HFFc6 (cell line): ENCODE results near the gene HDAC9. TPM values are rescaled to one million over a fixed set of nuclear protein-coding genes. Genes with fewer than 3 reads are reported as not detected.
A peak's percentile ranks its signal among the peaks of the same experiment; 100 is the strongest.
"Not testable (repeated sequence)": the region's sequence is repeated elsewhere in the genome, so short reads cannot be mapped to it uniquely, and the experiment has no call there.

ENCODE experiments used
- DNase-seq: peaks from one replicate; pipeline ENCODE4 v3.0.0-alpha.2; 2018
- H3K27ac Mint-ChIP-seq: 2 replicates; pipeline ENCODE4 v1.8.0; 2020; ENCODE audit warnings: mild to moderate bottlenecking, mixed read lengths
- H3K27me3 Mint-ChIP-seq: 2 replicates; pipeline ENCODE4 v1.8.0; 2021; ENCODE audit warnings: mild to moderate bottlenecking, moderate library complexity, mixed read lengths; ENCODE audit not compliant: insufficient read depth
- H3K36me3 Mint-ChIP-seq: 2 replicates; pipeline ENCODE4 v1.8.0; 2021; ENCODE audit warnings: low read depth, mixed read lengths
- H3K4me1 Mint-ChIP-seq: 2 replicates; pipeline ENCODE4 v1.8.0; 2020; ENCODE audit warnings: low read depth, mixed read lengths
- H3K4me3 Mint-ChIP-seq: 2 replicates; pipeline ENCODE4 v1.8.0; 2020; ENCODE audit warnings: mild to moderate bottlenecking, moderate library complexity, mixed read lengths
- H3K9me3 Mint-ChIP-seq: 2 replicates; pipeline ENCODE4 v1.8.0; 2020; ENCODE audit warnings: mild to moderate bottlenecking, mixed read lengths
- total RNA-seq, 6 experiments: library from RNA; stranded (reverse); fragmentation: NEBNext Ultra II Directional; extraction: Animal tissue kit (Norgen Biotek cat#: 25700); gene quantifications; 2 replicates in 1 of 6; 3 replicates in 5 of 6; pipeline ENCODE4 v1.2.3, GENCODE V29; 2021
- TF ChIP-seq, protein P1 (sequence below): fragments of 200-600 bp; sonication (generic); IDR thresholded peaks from 2 replicates; pipeline ENCODE4 v1.5.0; 2021; ENCODE audit warnings: antibody characterized with exemption, mild to moderate bottlenecking

The HDAC9 gene
- total RNA-seq, 6 experiments from 2014 or later = 11.5 to 29.2 (median 13.2) TPM

DNA sequence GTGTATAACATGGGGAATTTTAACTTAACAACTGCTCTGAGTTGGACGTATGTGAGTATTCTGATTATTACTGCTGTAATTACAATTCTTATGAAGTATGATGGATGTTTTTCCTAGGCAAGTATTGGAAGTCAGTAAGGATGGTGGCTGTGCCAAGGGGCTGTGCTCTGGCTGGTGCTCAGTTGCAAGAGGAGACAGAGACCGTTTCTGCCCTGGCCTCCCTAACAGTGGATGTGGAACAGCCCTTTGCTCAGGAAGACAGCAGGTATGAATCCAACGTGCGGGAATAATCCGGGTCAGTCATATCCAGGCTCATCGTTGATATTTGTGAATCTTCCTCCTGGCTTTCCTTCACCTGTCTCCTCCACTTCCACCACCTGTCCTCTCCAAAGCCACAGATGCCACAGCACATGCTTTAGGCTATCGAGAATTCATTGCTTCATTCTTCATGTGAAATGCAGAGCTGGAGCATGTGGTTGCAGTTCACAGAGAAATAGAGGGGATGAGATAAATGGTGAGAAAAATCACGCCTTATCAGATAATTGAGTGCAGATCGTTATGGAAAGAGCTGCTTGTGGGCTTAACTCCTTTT, 480.2 kb downstream of the HDAC9 start:
- no peaks in the 10 kb centered on the region for H3K9me3 Mint-ChIP-seq
- peaks cover 13% of the 10 kb centered on the region; the same call in 1 of the 2 replicates for H3K36me3 Mint-ChIP-seq
- TF ChIP-seq, protein P1, sequence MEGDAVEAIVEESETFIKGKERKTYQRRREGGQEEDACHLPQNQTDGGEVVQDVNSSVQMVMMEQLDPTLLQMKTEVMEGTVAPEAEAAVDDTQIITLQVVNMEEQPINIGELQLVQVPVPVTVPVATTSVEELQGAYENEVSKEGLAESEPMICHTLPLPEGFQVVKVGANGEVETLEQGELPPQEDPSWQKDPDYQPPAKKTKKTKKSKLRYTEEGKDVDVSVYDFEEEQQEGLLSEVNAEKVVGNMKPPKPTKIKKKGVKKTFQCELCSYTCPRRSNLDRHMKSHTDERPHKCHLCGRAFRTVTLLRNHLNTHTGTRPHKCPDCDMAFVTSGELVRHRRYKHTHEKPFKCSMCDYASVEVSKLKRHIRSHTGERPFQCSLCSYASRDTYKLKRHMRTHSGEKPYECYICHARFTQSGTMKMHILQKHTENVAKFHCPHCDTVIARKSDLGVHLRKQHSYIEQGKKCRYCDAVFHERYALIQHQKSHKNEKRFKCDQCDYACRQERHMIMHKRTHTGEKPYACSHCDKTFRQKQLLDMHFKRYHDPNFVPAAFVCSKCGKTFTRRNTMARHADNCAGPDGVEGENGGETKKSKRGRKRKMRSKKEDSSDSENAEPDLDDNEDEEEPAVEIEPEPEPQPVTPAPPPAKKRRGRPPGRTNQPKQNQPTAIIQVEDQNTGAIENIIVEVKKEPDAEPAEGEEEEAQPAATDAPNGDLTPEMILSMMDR = no peak
- H3K27me3 Mint-ChIP-seq = no peaks in the 10 kb centered on the region
- H3K4me3 Mint-ChIP-seq = no peak overlapping the region
- peak overlapping the region; percentile 9; the same call in 1 of the 2 replicates for H3K27ac Mint-ChIP-seq
- peaks cover 60% of the 10 kb centered on the region for H3K4me1 Mint-ChIP-seq
- DNase-seq = no peak

DNA sequence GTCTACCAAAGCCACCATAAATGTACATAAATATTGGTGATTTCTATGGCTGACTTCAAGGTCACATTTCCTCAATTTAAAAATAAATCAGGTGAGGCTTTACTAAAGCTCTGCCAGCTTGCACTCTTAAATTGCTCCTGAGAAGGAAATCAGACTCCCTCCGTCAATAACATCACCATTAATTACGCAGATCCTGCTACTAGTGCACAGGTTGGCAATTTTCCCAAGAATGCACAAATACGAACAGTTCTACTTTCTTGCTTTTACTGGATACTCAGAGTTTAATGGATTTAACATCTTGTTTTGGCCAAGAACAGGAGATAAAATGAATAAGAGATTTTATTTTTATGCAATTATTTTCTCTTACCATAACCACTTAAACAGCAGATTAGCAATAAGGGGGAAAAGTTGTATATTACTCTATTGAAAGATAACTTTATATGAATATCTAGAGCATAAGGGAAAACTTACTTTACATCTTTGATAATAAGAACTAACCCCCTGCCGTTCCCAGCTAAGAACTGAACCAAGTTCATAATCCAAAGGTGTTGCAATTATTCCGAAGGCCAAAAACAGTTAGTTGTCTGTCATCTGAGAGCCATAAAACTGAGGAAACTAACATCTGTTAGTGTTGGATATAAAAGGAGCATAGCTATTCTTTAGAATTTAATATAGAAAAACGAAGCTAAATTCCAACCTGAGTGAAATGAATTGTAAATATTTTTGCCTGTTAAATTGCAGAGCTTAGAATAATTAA, 481.3 kb downstream of the HDAC9 start:
- Mint-ChIP-seq H3K27ac (peak overlapping the region; percentile 73), H3K4me3 (no peak overlapping the region; the same call in 1 of the 2 replicates), H3K9me3 (no peaks in the 10 kb centered on the region), H3K27me3 (no peaks in the 10 kb centered on the region), H3K4me1 (peaks cover 60% of the 10 kb centered on the region), H3K36me3 (peaks cover 13% of the 10 kb centered on the region)
- TF ChIP-seq, protein P1 = no peak
- DNase-seq = no peak

DNA sequence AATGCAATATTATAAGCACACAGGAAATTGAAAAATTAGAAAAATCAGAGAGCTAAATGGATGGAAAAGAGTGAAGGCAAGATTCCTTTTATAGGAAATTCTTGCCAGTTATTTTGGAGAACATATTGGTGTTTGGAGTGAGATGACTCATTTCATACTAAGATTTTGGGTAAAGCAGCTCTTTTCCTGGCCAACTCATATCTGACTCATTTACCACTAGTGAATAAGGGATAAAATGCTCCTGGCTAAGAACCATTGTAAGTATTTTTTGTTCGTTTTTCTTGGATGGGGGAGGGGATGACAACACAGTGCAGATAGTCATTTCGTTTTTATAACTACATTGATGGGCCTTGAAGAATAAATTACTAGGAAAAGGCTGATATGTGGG, 482.6 kb downstream of the HDAC9 start:
- H3K27me3 Mint-ChIP-seq = no peaks in the 10 kb centered on the region
- H3K4me3 Mint-ChIP-seq = peak overlapping the region; percentile 70
- TF ChIP-seq, protein P1 = no peak
- H3K9me3 Mint-ChIP-seq = no peaks in the 10 kb centered on the region
- H3K36me3 Mint-ChIP-seq = peaks cover 19% of the 10 kb centered on the region
- peaks cover 55% of the 10 kb centered on the region for H3K4me1 Mint-ChIP-seq
- H3K27ac Mint-ChIP-seq = peak overlapping the region; percentile 73
- DNase-seq = peak; percentile 93

DNA sequence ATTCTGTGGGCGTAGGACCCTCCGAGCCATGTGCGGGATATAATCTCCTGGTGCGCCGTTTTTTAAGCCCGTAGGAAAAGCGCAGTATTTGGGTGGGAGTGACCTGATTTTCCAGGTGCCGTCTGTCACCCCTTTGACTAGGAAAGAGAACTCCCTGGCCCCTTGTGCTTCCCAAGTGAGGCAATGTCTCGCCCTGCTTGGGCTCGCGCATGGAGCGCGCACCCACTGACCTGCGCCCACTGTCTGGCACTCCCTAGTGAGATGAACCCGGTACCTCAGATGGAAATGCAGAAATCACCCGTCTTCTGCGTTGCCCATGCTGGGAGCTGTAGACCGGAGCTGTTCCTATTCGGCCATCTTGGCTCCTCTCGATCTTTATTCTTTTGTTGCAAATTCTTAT, 495.2 kb downstream of the HDAC9 start:
- DNase-seq, H3K9me3 Mint-ChIP-seq, H3K27ac Mint-ChIP-seq, H3K36me3 Mint-ChIP-seq, H3K4me3 Mint-ChIP-seq, H3K27me3 Mint-ChIP-seq: not testable (repeated sequence)
- H3K4me1 Mint-ChIP-seq = peaks cover 23% of the 10 kb centered on the region

DNA sequence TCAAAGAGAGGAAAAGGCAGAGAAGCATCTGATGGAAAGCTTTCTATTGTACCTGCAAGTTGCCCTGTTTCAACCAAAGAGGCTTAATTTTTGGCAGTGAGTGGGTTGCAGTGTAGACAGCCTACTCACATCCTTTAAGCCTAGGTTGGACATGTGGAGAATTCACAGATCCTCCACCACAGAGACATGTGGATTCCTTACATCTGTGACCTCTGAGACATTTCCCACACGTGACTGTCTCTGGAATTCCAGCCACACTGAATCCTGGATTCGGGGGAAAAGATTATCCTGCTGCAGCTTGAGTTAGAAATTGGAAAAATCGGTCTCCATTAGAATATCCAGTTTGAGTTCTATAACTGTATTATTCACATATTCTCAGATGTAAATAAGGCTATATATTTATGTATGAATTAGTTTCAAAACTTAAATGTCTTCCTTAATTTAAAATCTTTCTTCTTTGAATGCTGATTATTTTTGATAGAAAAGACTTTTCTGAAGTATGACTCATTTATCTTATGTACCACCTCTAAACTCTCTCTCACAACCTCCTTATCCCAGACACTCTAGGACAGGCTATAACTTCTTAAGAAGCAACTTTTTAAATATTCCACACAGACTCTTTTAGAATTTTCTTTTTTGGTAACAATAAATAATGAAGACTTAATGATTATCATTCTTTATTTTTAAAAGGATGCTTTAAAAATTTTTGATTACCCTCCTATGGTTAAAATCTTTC, 498.6 kb downstream of the HDAC9 start:
- Mint-ChIP-seq H3K36me3 (no peaks in the 10 kb centered on the region), H3K4me3 (peak overlapping the region; percentile 45; the same call in 1 of the 2 replicates), H3K27me3 (no peaks in the 10 kb centered on the region), H3K4me1 (peaks cover 46% of the 10 kb centered on the region), H3K27ac (peak overlapping the region; percentile 39), H3K9me3 (no peaks in the 10 kb centered on the region)
- peak; percentile 35 for DNase-seq
- TF ChIP-seq, protein P1 = no peak
